Stimulated activated CD4-positive, alpha-beta T cell treated with anti-CD3 and anti-CD28 coated beads, TNF-alpha, amount 100 ng/mL, for 48 hours (primary cell): ENCODE data around the gene ZNF546.
A peak's percentile ranks its signal among the peaks of the same experiment; 100 is the strongest.
"Not testable (repeated sequence)": the region's sequence is repeated elsewhere in the genome, so short reads cannot be mapped to it uniquely, and the experiment has no call there.

ENCODE experiments used
- DNase-seq, 3 donors: peaks; one replicate each; pipeline ENCODE4 v3.0.0-alpha.2; 2020; ENCODE audit warnings: low read depth in 3 of 3

Gene ZNF546

DNA sequence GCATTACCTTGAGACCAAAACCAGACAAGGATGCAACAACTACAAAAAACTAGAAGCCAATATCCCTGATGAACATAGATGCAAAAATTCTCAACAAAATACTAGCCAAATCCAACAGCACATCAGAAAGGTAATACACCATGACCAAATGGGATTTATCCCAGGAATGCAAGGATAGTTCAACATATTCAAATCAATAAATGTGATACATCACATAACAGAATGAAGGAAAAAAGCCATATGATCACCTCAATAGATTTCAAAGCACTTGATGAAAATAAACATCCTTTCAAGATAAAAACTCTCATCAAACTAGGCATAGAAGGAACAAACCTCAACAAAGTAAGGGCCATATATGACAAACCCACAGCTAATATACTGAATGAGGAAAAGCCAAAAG is 10.2 kb upstream of the ZNF546 start:
- DNase-seq = no peak

DNA sequence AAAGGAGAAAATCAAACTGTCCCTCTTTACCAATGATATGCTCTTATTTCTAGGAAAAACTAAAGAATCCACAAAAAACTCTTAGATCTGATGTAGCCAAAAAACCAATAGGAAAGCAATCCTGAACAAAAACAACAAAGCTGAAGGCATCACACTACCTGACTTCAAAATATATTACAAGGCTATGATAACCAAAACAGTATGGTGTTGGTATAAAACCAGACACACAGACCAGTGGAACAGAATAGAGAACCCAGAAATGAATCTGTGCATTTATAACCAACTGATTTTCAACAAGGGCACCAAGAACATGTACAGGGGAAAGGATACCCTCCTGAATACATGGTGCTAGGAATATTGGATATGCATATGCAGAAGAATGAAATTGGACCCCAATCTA is 9.7 kb upstream of the ZNF546 start:
- no peak for DNase-seq

DNA sequence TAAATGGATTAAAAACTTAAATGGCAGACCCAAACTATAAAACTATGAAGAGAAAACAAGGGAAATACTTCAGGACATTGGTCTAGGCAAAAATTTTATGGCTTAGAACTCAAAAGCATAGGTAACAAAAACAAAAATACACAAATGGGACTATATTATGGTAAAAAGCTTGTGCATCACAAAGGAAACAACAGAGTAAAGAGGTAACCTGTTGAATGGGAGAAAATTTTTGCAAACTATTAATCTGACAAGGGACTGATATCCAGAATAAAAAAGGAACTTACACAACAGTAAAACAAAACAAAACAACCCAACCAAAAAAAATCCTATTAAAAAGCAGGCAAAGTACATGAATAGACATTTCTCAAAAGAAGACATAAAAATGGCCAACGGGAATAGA is 9.3 kb upstream of the ZNF546 start:
- DNase-seq = no peak

DNA sequence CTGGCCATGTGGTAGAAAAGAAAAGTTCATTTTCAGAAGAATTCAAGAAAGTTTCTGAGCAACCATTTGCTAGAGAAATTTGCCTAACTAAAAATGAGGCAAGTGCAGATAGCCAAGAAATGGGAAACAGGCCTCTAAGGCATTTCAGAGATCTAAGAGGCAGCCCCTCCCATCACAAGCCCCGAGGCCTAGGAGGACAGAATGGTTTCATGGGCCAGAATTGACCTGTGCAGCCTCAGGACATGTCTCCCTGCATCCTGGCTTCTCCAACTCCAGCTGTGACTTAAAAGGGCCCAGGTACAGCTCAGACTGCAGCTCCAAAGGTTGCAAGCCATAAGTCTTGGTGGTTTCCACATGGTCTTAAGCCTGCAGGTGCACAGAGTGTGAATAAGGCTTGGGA is 3.3 kb upstream of the ZNF546 start:
- no peak for DNase-seq

DNA sequence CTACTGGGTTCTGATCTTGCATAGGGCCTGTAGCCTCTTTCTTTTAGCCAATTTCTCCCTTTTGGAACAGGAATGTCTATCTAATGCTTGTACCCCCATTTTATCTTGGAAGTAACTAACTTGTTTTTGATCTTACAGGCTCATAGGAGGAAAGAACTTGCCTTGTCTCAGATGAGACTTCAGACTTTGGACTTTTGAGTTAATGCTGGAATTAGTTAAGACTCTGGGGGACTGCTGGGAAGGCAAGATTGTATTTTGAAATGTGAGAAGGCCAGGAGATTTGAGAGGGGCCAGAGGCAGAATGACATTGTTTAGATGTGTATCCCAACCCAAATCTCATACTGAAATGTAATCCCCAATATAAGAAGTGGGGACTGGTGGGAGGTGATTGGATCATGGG is 2.5 kb upstream of the ZNF546 start:
- DNase-seq = no peak

DNA sequence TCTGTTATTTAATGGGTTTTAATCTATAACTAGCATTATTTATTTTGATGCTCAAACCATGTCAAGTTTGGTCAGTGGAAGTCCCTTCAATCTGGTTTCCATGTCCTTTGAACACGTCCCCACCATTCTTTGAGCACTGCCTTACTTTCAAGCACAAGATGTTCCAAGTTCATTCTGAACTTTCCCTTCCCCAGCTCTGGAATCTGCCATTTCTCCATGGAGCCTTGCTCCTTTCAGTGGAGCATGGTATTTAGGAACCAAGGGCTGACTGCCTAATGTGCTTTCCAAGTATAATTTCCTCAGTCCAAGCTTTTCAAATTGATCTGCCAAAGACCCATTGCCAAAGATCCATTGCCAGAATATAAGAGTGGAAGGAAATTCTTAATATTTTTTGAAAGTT is 1.1 kb upstream of the ZNF546 start:
- no peak for DNase-seq

DNA sequence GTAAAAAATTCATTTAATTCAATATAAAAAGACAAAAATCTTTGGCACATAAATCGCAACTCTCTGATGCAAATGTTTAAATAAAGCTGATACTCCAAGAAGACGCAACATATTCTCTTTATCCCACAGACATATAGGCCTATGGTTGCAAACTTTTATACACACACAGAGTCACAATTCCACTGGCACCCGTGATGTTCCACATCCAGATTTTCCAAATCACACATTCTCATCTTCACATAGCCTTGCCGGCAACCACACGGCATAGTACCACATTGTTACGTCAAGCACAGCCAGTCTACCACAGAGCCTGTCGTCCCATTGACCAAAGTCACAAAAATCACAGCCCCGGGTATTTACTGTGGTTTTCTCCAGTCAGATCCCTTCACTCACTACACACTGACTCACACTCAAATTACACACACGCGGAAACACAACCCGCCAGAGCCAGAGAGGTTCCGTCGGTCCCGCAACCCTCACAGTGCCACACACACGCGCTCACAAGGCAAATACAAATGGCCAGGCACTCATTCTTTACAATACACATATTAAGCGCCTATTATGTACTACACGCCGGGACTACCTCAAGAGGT is 546 bp upstream of the ZNF546 start:
- peak; percentile 23 to 34 (median 29) for DNase-seq

DNA sequence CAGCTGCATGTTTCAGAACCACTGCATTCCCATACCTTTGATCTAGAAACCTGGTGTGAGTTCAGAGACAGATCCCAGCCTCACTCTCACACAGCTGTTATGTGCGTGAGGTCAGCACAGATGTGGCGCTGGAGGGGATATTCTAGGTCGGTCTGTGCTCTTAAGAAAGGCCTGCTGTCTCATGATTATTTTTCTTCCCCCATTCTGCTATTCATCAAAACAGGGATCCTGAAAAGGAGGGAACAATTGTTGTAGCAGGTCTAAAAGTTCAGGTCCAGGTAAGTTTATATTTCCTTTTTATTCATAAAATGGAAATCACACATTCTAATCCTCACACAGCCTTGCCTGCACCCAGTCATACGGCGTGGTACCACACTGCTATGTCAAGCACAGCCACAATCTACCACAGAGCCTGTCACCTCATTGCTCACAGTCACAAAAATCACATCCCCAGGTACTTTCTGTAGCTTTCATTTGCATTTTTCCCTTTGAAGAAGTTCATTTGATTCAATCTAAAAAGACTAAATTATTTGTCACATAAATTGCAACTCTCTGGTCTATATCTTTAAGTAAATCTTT is 867 bp downstream of the ZNF546 start:
- peak; percentile 3 to 40 (median 20) for DNase-seq

DNA sequence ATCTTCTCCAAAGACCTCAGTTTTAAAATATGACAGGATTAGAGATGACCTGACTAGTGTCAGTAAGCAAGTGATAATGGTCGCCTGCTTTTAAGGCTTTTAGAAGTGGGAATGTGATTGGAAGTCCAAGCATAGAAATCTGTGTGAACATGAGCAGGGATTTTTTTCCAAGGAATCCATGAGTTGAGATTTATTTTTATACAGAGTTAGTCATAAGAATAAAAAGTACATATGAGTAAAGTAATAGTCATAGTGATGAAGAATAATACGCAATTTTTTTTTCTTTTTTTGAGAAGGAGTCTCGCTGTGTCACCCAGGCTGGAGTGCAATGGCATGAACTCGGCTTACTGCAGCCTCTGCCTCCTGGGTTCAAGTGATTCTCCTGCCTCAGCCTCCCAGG is 1.6 kb downstream of the ZNF546 start:
- DNase-seq = no peak

DNA sequence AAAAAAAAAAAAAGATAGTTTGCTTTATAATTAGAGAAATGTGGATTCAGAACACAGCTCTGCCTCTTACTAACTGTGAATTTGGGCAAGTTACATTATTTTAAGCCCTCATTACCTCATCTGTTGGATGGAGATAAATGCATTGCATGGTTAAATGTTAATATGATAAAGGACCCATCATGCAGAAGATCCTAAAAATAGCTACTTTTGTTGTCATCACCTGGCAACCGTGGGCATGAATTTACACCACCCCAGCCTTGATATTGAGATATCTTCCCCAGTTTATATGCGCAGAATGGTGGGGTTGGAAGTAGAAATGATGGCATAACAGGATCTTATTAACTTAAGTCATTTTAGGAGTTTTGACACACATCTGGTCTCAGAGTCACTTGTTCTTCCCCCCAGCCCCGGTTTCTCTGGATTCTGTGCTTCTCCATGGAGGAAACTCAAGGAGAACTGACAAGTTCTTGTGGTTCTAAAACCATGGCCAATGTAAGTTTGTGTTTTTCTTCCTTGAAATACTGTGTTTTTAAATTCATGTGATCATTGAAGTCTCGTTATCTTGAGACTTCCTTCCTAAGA is 8.9 kb downstream of the ZNF546 start:
- DNase-seq = no peak

DNA sequence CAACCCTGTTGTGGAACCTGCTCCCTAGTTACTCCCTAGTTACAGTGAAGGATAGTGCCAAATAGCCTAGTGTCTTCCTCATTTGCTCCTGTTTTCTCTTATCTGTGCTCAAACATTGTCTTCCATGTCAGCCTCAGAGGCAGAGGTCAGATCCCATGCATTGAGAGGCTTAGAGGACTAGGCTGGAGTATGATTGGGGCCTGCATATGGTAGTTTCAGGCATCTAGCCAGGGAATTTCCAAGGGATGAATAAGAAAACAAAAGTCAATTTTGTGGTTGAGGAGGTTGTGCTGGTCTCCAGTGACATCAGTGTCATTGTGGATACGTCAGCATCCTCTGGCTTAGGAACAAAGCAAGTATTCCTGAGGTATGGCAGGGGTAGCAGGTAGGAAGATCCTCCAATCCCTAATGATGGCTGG is 9.4 kb downstream of the ZNF546 start:
- DNase-seq = no peak

DNA sequence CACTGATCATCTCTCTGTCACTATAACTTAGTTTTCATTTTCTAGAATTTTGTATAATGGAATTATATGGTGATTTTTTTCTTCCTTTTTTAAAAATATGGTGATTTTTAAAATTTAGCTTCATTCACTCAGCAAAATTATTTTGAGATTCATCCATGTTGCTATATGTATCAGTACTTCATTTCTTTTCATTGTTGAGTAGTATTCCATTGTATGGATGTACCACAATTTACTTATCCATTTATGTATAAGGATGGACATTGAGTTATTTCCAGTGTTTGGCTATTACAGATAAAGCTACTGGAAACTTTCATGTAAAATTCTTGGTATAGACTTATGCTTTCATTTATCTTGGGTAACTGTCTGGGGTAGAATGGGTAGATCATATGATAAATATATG is 12.8 kb downstream of the ZNF546 start:
- no peak for DNase-seq

DNA sequence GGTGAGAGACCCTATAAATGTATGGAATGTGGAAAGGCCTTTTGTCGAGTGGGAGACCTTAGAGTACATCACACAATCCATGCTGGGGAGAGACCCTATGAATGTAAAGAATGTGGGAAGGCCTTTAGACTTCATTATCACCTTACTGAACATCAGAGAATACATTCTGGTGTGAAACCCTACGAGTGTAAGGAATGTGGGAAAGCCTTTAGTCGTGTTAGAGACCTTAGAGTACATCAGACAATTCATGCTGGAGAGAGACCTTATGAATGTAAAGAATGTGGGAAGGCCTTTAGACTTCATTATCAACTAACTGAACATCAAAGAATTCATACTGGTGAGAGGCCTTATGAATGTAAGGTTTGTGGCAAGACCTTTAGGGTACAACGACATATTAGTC is 17.1 kb downstream of the ZNF546 start:
- no peak for DNase-seq

DNA sequence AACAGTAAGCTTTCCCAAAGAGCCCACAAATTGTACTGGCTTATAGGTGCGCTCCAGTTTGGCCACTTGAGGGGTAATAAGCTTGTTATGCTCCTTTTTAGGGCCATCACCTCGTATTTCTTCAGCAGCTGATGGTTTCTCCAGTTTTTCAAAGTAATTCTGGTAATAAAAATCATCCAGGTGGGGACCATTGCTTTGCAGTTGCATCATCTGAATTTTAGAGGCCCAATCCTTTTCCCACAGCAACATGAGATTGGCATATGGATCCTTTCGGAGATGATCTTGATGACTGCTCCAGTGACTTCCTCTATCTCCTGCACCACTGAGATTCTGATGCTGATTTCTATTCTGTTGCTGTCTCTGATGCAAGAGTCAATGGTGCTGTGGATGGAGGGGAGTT is 27.1 kb downstream of the ZNF546 start:
- DNase-seq = no peak

DNA sequence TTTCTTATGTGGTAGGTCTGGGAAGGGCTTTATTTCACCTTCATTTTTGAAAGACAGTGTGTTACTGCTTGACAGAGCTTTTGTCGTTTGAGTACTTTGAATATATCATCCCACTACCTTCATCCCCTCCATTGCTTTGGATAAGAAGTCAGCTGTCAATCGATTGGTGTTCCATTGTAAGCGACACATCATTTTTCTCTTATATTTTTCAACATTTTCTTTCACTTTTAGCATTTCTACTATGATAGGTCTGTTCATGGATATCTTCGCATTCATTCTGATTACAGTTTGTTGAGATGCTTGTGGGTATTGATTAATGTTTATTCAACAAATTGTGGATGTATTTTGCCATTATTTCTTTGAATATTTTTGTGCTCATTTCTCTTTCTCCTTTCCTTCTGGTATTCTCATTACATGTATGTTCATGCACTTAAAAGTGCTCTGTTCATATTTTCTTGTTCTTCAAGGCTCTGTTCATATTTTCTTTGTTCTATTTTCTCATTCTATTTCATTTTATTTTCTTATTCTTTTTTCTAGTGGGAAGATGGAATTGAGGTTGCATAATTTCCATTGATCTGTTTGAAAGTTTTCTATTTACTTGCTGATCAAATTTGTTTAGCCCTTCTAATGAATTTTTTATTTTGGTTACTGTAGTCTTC is 29.2 kb downstream of the ZNF546 start:
- no peak for DNase-seq

DNA sequence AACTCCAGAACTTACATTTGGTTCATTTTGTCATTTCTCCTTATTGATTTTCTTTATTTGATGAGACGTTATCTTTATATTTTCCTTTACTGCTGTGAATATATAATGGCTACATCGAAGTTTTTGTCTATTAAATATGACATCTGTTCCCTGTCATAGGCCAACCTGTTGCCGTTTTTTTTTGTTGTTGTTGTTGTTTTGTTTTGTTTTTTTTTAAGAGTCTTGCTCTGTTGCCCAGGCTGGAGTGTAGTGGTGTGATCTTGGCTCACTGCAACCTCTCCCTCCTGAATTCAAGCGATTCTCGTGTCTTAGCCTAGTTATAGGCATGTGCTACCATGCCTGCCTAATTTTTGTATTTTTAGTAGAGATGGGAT is 29.7 kb downstream of the ZNF546 start:
- DNase-seq = no peak

DNA sequence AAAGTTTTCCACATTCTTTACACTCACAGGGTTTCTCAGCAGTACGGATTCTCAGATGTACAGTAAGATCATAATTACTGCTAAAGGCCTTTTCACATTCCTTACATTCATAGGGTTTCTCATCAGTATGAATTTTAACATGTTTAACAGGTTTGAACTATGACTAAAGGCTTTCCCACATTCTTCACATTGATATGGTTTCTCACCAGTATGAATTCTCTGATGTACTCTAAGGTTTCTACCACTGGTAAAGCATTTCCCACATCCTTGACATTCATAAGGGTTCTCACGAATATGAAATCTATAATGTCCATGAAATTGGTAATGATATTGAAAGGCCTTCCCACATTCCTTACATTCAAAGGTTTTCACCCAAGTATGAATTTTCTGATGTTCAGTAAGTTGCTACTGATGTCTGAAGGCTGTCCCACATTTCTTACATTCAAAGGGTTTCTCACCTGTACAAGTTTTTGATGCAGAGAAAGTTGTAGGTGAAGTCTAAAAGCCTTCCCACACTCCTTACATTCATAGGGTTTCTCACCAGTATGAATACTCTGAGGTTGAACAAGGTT is 37.2 kb downstream of the ZNF546 start:
- no peak for DNase-seq

DNA sequence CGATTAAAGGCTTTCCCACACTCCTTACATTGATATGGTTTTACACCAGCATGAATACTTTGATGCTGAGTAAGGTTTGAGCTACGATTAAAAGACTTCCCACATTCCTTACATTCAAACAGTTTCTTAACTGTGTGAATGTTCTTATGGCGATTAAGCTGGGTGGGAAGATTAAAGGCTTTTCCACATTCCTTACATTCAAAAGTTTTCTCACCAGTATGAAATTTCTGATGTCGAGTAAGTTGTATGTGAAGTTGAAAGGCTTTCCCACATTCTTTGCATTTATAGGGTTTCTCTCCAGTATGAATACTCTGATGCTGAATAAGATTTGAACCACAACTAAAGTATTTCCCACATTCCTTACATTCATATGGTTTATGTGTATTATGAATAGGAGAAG is 39.1 kb downstream of the ZNF546 start:
- no peak for DNase-seq

DNA sequence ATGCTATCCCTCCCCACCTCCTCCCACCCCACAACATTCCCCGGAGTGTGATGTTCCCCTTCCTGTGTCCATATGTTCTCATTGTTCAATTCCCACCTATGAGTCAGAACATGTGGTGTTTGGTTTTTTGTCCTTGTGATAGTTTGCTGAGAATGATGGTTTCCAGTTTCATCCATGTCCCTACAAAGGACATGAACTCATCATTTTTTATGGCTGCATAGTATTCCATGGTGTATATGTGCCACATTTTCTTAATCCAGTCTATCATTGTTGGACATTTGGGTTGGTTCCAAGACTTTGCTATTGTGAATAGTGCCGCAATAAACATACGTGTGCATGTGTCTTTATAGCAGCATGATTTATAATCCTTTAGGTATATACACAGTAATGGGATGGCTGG is 41.2 kb downstream of the ZNF546 start:
- DNase-seq = not testable (repeated sequence)

DNA sequence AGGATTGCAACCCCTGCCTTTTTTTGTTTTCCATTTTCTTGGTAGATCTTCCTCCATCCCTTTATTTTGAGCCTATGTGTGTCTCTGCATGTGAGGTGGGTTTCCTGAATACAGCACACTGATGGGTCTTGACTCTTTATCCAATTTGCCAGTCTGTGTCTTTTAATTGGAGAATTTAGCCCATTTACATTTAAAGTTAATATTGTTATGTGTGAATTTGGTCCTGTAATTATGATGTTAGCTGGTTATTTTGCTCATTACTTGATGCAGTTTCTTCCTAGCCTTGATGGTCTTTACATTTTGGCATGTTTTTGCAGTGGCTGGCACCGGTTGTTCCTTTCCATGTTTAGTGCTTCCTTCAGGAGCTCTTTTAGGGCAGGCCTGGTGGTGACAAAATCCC is 44.9 kb downstream of the ZNF546 start:
- DNase-seq = not testable (repeated sequence)

DNA sequence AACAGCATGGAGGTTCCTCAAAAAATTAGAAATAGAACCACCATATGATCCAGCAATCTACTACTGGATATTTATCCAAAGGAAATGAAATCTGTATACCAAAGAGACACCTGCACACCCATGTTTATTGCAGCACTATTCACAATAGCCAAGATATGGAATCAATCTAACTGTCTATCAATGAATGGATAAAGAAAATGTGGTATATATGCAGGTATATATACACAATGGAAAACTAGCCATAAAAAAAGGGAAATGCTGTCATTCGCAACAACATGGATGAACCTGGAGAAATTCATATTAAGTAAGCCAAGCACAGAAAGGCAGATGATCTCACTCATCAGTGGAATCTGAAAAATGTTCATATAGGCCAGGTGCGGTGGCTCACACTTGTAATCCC is 56.6 kb downstream of the ZNF546 start:
- no peak for DNase-seq

DNA sequence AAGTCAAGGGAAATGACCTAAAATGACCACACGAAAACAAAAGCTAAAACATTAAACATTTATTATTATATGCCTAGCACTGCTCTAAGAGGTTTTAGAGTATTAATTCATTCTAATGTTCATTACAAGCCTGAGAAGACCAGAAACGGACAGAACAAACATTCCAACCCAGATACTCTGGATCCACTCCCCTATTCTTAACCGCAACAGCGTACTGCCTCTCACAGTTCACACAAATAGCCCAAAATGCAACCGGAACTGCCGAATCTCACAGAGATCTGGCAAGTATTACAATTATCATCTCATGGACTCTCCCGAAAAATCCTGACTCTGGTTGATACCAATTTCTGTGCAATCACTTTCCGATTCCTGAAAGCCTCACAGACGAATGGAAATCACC is 57.8 kb downstream of the ZNF546 start:
- no peak for DNase-seq

DNA sequence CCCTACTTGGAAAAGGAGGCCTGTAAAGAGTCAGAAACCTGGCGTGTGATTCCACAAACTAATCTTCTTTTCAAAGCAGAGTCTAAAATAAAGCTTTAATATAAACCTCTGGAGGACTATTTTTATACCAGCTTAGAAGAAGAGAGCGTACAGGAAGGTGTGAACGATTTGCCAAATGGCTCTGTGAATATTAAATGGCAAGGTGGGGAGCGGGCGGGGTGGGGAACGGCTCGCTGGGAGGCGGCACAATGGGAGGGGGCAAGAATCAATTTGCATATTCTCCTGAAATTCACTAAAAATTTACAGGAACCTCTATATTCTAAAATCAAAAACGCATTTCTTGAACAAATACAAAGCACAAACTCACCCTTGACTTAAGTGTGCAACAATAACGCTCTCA is 58.2 kb downstream of the ZNF546 start:
- DNase-seq = no peak
